Suprapubic skin (tissue), 4 donors: ENCODE data around the gene CCDC71L. TPM values are rescaled to one million over a fixed set of nuclear protein-coding genes. Genes with fewer than 3 reads are reported as not detected.

ENCODE experiments used
- DNase-seq, 2 donors: peaks; one replicate each; pipeline ENCODE4 v3.0.0-alpha.2; 2019; ENCODE audit warnings: low spot score in 2 of 2
- H3K27ac ChIP-seq: fragments of 200-600 bp; sonication (generic); one replicate; pipeline ENCODE4 v1.5.1; 2019
- H3K27me3 ChIP-seq: fragments of 200-600 bp; sonication (generic); one replicate; pipeline ENCODE4 v1.5.1; 2019
- H3K36me3 ChIP-seq: fragments of 200-600 bp; sonication (generic); one replicate; pipeline ENCODE4 v1.5.1; 2019
- H3K4me1 ChIP-seq: fragments of 200-600 bp; sonication (generic); one replicate; pipeline ENCODE4 v1.5.1; 2019
- H3K4me3 ChIP-seq: fragments of 200-600 bp; sonication (generic); one replicate; pipeline ENCODE4 v1.5.1; 2019; ENCODE audit warnings: mild to moderate bottlenecking
- H3K9me3 ChIP-seq: fragments of 200-600 bp; sonication (generic); one replicate; pipeline ENCODE4 v1.5.1; 2019
- CTCF ChIP-seq, 2 donors: fragments of 200-600 bp in 1 of 2; fragments of 450-650 bp in 1 of 2; sonication (generic) in 1 of 2; IDR thresholded peaks; one replicate each; pipeline ENCODE4 v1.5.1; 2016 to 2019; ENCODE audit warnings: antibody characterized with exemption in 2 of 2, mild to moderate bottlenecking in 1 of 2, moderate library complexity in 1 of 2
- EP300 ChIP-seq: sonication (generic); formaldehyde crosslinking; IDR thresholded peaks from one replicate; pipeline ENCODE4 v1.6.1; 2017; ENCODE audit warnings: antibody characterized with exemption
- POLR2A ChIP-seq, 2 donors: fragments of 450-650 bp; IDR thresholded peaks; one replicate each; pipeline ENCODE4 v1.6.1; 2017; ENCODE audit warnings: antibody characterized with exemption in 2 of 2, mild to moderate bottlenecking in 2 of 2, moderate library complexity in 2 of 2
- POLR2AphosphoS5 ChIP-seq, 3 donors: sonication (generic); formaldehyde crosslinking; IDR thresholded peaks; one replicate each; pipeline ENCODE4 v1.6.1; 2017; ENCODE audit warnings: antibody characterized with exemption in 3 of 3
- WGBS: methylation state at CpG from one replicate; pipeline ENCODE4 v1.1.5; 2018; 5-methylcytosine and 5-hydroxymethylcytosine counted together
- total RNA-seq, 4 donors: library from RNA; depleted of rRNA; stranded (reverse); fragments of >200 nt; gene quantifications; one replicate each; pipeline ENCODE4 v1.1.0, GENCODE V29; 2016

CCDC71L gene
- total RNA-seq, 4 donors from 2014 or later: 7.8 to 18.2 (median 12.9) TPM

GRCh38 chr7:106619213-106619612 is 41.7 kb downstream of the CCDC71L start:
- no peaks in the 10 kb centered on the region for H3K27me3 ChIP-seq
- H3K36me3 ChIP-seq: no peaks in the 10 kb centered on the region
- 90% methylated on average over 4 of the region's 4 CpGs for WGBS
- no peaks in the 10 kb centered on the region for H3K9me3 ChIP-seq
- no peak overlapping the region for H3K4me3 ChIP-seq
- no peak for DNase-seq
- TF ChIP-seq CTCF (IDR thresholded peaks at IDR 0.05) (no peak), POLR2AphosphoS5 (IDR thresholded peaks at IDR 0.05) (no peak), POLR2A (IDR thresholded peaks at IDR 0.05) (no peak), EP300 (no peak)
- no peaks in the 10 kb centered on the region for H3K4me1 ChIP-seq
- no peak overlapping the region for H3K27ac ChIP-seq

GRCh38 chr7:106618480-106618879 is 42.5 kb downstream of the CCDC71L start:
- no peaks in the 10 kb centered on the region for H3K36me3 ChIP-seq
- H3K4me3 ChIP-seq: no peak overlapping the region
- H3K27me3 ChIP-seq: no peaks in the 10 kb centered on the region
- TF ChIP-seq POLR2A (IDR thresholded peaks at IDR 0.05) (no peak), EP300 (no peak), POLR2AphosphoS5 (IDR thresholded peaks at IDR 0.05) (no peak), CTCF (IDR thresholded peaks at IDR 0.05) (no peak)
- no peaks in the 10 kb centered on the region for H3K9me3 ChIP-seq
- H3K4me1 ChIP-seq: no peaks in the 10 kb centered on the region
- H3K27ac ChIP-seq: no peak overlapping the region
- WGBS: 68% methylated on average over 1 of the region's 1 CpG
- no peak for DNase-seq

- Histone ChIP-seq H3K4me3 (no peak overlapping the region), H3K9me3 (no peaks in the 10 kb centered on the region), H3K27me3 (no peaks in the 10 kb centered on the region), H3K27ac (no peak overlapping the region), H3K36me3 (no peaks in the 10 kb centered on the region), H3K4me1 (no peaks in the 10 kb centered on the region)
- DNase-seq: no peak
- WGBS: 63% methylated on average over 2 of the region's 2 CpGs
- no peak for TF ChIP-seq CTCF (IDR thresholded peaks at IDR 0.05)
These were observed 43.1 kb downstream of the CCDC71L start for GRCh38 chr7:106617860-106618259.

GRCh38 chr7:106616708-106617051 is 44.3 kb downstream of the CCDC71L start:
- H3K27ac ChIP-seq: no peak overlapping the region
- H3K9me3 ChIP-seq: no peaks in the 10 kb centered on the region
- no peak overlapping the region for H3K4me3 ChIP-seq
- no peak for DNase-seq
- no peaks in the 10 kb centered on the region for H3K36me3 ChIP-seq
- H3K4me1 ChIP-seq: no peaks in the 10 kb centered on the region
- H3K27me3 ChIP-seq: no peaks in the 10 kb centered on the region
- no peak for TF ChIP-seq POLR2AphosphoS5 (IDR thresholded peaks at IDR 0.05)
- TF ChIP-seq CTCF (IDR thresholded peaks at IDR 0.05): no peak

GRCh38 chr7:106615808-106616707 is 44.9 kb downstream of the CCDC71L start:
- DNase-seq: no peak
- WGBS: 98% methylated on average over 3 of the region's 3 CpGs
- no peaks in the 10 kb centered on the region for H3K9me3 ChIP-seq
- H3K27ac ChIP-seq: no peak overlapping the region
- no peaks in the 10 kb centered on the region for H3K36me3 ChIP-seq
- no peaks in the 10 kb centered on the region for H3K4me1 ChIP-seq
- H3K27me3 ChIP-seq: no peaks in the 10 kb centered on the region
- H3K4me3 ChIP-seq: no peak overlapping the region
- TF ChIP-seq EP300 (no peak), POLR2A (IDR thresholded peaks at IDR 0.05) (no peak), CTCF (IDR thresholded peaks at IDR 0.05) (no peak), POLR2AphosphoS5 (IDR thresholded peaks at IDR 0.05) (no peak)
